Measurements from ENCODE around the gene PRXL2B. TPM values are rescaled to one million over a fixed set of nuclear protein-coding genes. Genes with fewer than 3 reads are reported as not detected.

PRXL2B gene
- total and polyA plus RNA-seq, 2 donors (not counting 1 experiment from before 2014, with no cell fraction given), result 11.7 to 13.8 TPM

DNA sequence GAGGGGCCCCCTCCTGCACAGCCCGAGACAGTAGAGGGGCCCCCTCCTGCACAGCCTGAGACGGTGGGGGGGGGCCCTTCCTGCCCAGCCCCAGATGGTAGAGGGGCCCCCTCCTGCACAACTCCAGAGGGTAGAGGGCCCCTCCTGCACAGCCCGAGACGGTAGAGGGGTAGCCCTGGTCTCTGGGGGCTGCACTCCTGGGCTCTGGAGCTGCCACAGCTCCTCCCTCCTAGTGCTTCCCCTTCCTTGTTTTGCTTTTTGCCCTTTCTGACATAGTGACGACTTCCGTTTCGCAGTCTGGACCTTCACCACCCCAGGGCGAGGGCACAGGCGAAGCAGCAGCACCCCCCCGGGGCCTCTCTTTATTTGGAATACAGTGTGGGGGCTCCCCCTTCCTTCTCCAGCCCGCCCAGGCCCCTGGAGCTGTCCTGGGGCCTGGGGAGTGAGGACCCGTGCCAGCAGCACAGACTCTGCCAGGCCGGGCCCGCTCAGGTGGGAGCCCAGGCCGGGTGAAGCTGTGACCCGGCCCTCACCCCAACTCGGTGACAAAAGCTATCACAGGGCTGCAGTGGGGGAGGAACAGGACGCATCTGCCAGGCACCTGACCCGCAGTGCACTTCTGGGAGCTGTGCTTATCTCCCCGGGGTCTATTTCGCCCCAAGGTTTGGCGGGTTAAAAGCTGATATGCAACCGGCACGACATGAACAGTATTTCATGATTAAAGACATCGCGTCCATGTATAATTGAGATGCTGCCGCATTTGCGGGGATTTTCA, 1.1 kb upstream of the PRXL2B start:
- TF ChIP-seq EZH2 (IDR thresholded peaks at IDR 0.05; ENCODE audit: low read length, missing control alignments), result no peak
- no peaks in the 10 kb centered on the region for H4K20me1 ChIP-seq (ENCODE audit: control insufficient read depth, extremely low read depth, insufficient read depth, low read length)
- peak overlapping the region; percentile 71 for H3K9ac ChIP-seq (ENCODE audit: insufficient read depth, low read length)
- no peaks in the 10 kb centered on the region for H3K9me3 ChIP-seq (ENCODE audit: control insufficient read depth, insufficient read depth, low read depth, low read length)
- H2AFZ ChIP-seq (ENCODE audit: low read length), result no peak overlapping the region
- peak; percentile 35 to 52 for DNase-seq (ENCODE audit: low read depth in 2 of 2)
- H3K4me2 ChIP-seq (ENCODE audit: extremely low read depth, insufficient read depth, low read length), result peak overlapping the region; percentile 94
- H3K4me3 ChIP-seq (replicated peaks in 1 of 4; ENCODE audit: control extremely low read depth in 1 of 4, insufficient read depth in 1 of 4, low read depth in 3 of 4, low read length in 4 of 4), result peak overlapping the region; percentile 66 to 79 (median 75)
- no peaks in the 10 kb centered on the region for H3K27me3 ChIP-seq (ENCODE audit: control insufficient read depth, insufficient read depth, low read length)
- H3K36me3 ChIP-seq (ENCODE audit: control insufficient read depth, insufficient read depth, low read length), result no peaks in the 10 kb centered on the region
- H3K79me2 ChIP-seq (ENCODE audit: control insufficient read depth, insufficient read depth, low read length), result no peaks in the 10 kb centered on the region
- peaks cover 5% of the 10 kb centered on the region for H3K4me1 ChIP-seq (ENCODE audit: control insufficient read depth, extremely low read depth, insufficient read depth, low read length)
- peak overlapping the region; percentile 69 for H3K27ac ChIP-seq (ENCODE audit: insufficient read depth, low read length)

DNA sequence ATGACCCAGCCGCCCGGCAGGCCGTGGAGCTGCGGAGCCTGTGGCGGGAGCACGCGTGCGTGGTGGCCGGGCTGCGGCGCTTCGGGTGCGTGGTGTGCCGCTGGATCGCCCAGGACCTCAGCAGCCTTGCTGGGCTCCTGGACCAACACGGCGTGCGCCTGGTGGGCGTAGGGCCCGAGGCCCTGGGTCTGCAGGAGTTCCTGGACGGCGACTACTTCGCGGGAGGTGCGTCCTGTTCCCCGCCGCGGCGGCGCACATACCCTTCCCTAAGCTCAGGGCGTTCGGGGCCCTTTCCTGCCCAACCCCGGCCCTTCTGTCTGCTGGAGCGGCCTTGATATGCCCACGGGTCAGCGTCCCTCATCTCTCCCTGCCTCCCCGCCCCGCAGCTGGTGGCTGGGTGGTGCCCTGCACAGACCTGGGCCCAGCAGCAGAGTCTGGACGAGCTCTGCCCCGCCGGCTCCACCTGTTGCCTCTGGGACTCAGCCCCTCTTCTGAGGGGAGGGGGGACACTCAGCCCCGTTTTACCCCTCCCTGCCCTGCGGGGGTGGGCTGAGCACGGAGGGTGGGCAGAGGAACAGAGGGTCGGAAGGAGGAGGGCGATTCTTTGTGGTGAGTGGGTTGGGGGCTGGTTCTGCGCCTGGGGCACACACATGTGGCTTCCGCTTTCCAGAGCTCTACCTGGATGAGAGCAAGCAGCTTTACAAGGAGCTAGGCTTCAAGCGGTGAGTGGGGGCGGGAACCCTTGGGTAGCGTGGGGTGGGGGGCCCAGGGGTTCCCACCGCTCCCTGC, 688 bp downstream of the PRXL2B start:
- Histone ChIP-seq H3K9ac (ENCODE audit: insufficient read depth, low read length) (peak overlapping the region; percentile 32), H2AFZ (ENCODE audit: low read length) (peak overlapping the region; percentile 84), H4K20me1 (ENCODE audit: control insufficient read depth, extremely low read depth, insufficient read depth, low read length) (no peaks in the 10 kb centered on the region), H3K4me1 (ENCODE audit: control insufficient read depth, extremely low read depth, insufficient read depth, low read length) (peaks cover 5% of the 10 kb centered on the region), H3K36me3 (ENCODE audit: control insufficient read depth, insufficient read depth, low read length) (no peaks in the 10 kb centered on the region), H3K27ac (ENCODE audit: insufficient read depth, low read length) (peak overlapping the region; percentile 23), H3K4me3 (replicated peaks in 1 of 4; ENCODE audit: control extremely low read depth in 1 of 4, insufficient read depth in 1 of 4, low read depth in 3 of 4, low read length in 4 of 4) (peak overlapping the region; percentile 63 to 69 (median 65)), H3K9me3 (ENCODE audit: control insufficient read depth, insufficient read depth, low read depth, low read length) (no peaks in the 10 kb centered on the region), H3K79me2 (ENCODE audit: control insufficient read depth, insufficient read depth, low read length) (no peaks in the 10 kb centered on the region), H3K27me3 (ENCODE audit: control insufficient read depth, insufficient read depth, low read length) (no peaks in the 10 kb centered on the region), H3K4me2 (ENCODE audit: extremely low read depth, insufficient read depth, low read length) (peak overlapping the region; percentile 95)
- TF ChIP-seq, protein P1, sequence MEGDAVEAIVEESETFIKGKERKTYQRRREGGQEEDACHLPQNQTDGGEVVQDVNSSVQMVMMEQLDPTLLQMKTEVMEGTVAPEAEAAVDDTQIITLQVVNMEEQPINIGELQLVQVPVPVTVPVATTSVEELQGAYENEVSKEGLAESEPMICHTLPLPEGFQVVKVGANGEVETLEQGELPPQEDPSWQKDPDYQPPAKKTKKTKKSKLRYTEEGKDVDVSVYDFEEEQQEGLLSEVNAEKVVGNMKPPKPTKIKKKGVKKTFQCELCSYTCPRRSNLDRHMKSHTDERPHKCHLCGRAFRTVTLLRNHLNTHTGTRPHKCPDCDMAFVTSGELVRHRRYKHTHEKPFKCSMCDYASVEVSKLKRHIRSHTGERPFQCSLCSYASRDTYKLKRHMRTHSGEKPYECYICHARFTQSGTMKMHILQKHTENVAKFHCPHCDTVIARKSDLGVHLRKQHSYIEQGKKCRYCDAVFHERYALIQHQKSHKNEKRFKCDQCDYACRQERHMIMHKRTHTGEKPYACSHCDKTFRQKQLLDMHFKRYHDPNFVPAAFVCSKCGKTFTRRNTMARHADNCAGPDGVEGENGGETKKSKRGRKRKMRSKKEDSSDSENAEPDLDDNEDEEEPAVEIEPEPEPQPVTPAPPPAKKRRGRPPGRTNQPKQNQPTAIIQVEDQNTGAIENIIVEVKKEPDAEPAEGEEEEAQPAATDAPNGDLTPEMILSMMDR (conservative IDR thresholded peaks at IDR 0.05 in 1 of 2, IDR thresholded peaks at IDR 0.05 in 1 of 2; ENCODE audit: low read depth in 1 of 2, low read length in 2 of 2), result no peak
- no peak for TF ChIP-seq EZH2 (IDR thresholded peaks at IDR 0.05; ENCODE audit: low read length, missing control alignments)
- DNase-seq (ENCODE audit: low read depth in 2 of 2), result peak; percentile 24 to 26

DNA sequence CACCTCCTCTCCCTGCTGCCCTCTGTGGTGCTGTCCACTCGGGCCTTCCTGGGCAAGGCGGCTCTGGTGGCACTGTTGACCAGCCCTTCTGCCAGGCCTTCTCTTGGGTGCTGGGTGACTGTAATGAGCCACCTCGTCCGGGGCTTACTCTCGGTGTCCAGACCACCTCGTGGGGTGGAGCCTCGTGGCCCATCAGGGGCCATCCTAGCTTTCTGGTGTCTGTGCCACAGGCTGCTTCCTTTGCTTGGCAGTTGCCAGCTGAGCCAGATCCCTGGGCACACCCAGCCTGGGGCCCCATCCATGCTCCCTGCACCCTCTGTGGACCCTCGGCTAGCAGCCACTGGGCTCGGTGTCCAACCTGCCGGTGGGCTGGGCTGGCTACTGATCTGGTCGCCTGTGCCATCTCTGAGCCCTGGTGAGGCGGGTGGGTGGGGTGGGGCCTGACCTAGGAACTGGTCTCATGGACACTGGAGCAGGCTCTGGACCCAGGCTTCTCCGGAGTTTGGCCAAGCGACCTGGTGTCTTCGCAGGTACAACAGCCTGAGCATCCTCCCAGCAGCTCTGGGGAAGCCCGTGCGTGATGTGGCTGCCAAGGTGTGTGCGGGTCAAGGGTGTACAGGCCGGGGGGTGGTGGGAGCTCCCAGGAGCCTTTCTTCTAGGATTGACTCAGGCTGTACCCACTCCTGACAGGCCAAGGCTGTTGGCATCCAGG, 1.4 kb downstream of the PRXL2B start:
- TF ChIP-seq, protein P1 (conservative IDR thresholded peaks at IDR 0.05 in 1 of 2, IDR thresholded peaks at IDR 0.05 in 1 of 2; ENCODE audit: low read depth in 1 of 2, low read length in 2 of 2), result no peak
- no peak for TF ChIP-seq EZH2 (IDR thresholded peaks at IDR 0.05; ENCODE audit: low read length, missing control alignments)

More for the DNA sequence above, 1.4 kb downstream of the PRXL2B start:
- H3K4me2 ChIP-seq (ENCODE audit: extremely low read depth, insufficient read depth, low read length), result peak overlapping the region; percentile 95
- no peaks in the 10 kb centered on the region for H3K36me3 ChIP-seq (ENCODE audit: control insufficient read depth, insufficient read depth, low read length)
- H3K4me1 ChIP-seq (ENCODE audit: control insufficient read depth, extremely low read depth, insufficient read depth, low read length), result peaks cover 5% of the 10 kb centered on the region
- no peak overlapping the region for H2AFZ ChIP-seq (ENCODE audit: low read length)
- no peaks in the 10 kb centered on the region for H3K9me3 ChIP-seq (ENCODE audit: control insufficient read depth, insufficient read depth, low read depth, low read length)
- no peaks in the 10 kb centered on the region for H3K27me3 ChIP-seq (ENCODE audit: control insufficient read depth, insufficient read depth, low read length)
- no peaks in the 10 kb centered on the region for H3K79me2 ChIP-seq (ENCODE audit: control insufficient read depth, insufficient read depth, low read length)
- H3K27ac ChIP-seq (ENCODE audit: insufficient read depth, low read length), result no peak overlapping the region
- no peak for DNase-seq (ENCODE audit: low read depth in 2 of 2)
- no peak overlapping the region for H3K9ac ChIP-seq (ENCODE audit: insufficient read depth, low read length)
- H4K20me1 ChIP-seq (ENCODE audit: control insufficient read depth, extremely low read depth, insufficient read depth, low read length), result no peaks in the 10 kb centered on the region
- peak overlapping the region in 3 of 4 experiments; percentile 63 to 66 (median 64) for H3K4me3 ChIP-seq (replicated peaks in 1 of 4; ENCODE audit: control extremely low read depth in 1 of 4, insufficient read depth in 1 of 4, low read depth in 3 of 4, low read length in 4 of 4)
